GM13976 (cell line): ENCODE data around the gene BRINP1.
A peak's percentile ranks its signal among the peaks of the same experiment; 100 is the strongest.
"Not testable (repeated sequence)": the region's sequence is repeated elsewhere in the genome, so short reads cannot be mapped to it uniquely, and the experiment has no call there.

ENCODE experiments used
- DNase-seq: peaks from one replicate; pipeline ENCODE4 v3.0.0; 2012; ENCODE audit warnings: low spot score
- in situ Hi-C: fragments of 300-500 bp; cut with MboI; formaldehyde crosslinking; loops from one replicate; pipeline ENCODE4 v1.12.0; 2022; ENCODE audit warnings: low sequenced_read_pairs, mixed read lengths, inconsistent platforms; ENCODE audit not compliant: unreplicated experiment
- TF ChIP-seq, protein P1 (sequence below): IDR thresholded peaks from 2 replicates; pipeline ENCODE4 v1.5.1; 2012; ENCODE audit warnings: borderline replicate concordance, mild to moderate bottlenecking; ENCODE audit not compliant: insufficient read depth; ENCODE audit errors: extremely low read depth, missing control alignments, control extremely low read depth

The BRINP1 gene

GRCh38 chr9:119179701-119180100 is 189.5 kb downstream of the BRINP1 start:
- in situ Hi-C loops = no loop called here
- no peak for DNase-seq
- TF ChIP-seq, protein P1, sequence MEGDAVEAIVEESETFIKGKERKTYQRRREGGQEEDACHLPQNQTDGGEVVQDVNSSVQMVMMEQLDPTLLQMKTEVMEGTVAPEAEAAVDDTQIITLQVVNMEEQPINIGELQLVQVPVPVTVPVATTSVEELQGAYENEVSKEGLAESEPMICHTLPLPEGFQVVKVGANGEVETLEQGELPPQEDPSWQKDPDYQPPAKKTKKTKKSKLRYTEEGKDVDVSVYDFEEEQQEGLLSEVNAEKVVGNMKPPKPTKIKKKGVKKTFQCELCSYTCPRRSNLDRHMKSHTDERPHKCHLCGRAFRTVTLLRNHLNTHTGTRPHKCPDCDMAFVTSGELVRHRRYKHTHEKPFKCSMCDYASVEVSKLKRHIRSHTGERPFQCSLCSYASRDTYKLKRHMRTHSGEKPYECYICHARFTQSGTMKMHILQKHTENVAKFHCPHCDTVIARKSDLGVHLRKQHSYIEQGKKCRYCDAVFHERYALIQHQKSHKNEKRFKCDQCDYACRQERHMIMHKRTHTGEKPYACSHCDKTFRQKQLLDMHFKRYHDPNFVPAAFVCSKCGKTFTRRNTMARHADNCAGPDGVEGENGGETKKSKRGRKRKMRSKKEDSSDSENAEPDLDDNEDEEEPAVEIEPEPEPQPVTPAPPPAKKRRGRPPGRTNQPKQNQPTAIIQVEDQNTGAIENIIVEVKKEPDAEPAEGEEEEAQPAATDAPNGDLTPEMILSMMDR = no peak

DNA sequence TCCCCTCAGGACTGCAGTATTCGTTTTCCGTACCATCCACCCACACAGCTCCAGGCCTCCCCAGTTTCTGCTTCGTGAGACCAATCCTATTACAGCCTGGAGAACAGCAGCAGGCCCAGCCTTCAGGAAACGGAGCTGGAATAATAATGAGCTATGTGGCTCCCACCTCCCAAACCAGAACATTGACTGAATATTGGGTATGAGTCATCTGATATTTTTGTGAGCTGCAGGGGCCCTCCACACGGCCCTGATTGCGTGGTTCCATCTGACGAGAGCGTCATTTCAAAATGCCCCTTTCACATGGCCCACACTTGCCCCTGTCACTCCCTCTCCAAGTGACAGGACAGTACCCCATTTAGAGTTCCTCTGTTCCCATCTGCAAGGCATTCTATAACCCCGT is 192.0 kb downstream of the BRINP1 start:
- in situ Hi-C loops = no loop called here
- TF ChIP-seq, protein P1 = no peak
- DNase-seq = no peak

- TF ChIP-seq, protein P1 = no peak
- in situ Hi-C loops = no loop called here
These were observed 193.7 kb downstream of the BRINP1 start for GRCh38 chr9:119175581-119175980.

GRCh38 chr9:119169222-119169621 is 200.0 kb downstream of the BRINP1 start:
- DNase-seq, in situ Hi-C loops: not testable (repeated sequence)

More at GRCh38 chr9:119175581-119175980, 193.7 kb downstream of the BRINP1 start:
- no peak for DNase-seq

- TF ChIP-seq, protein P1 = no peak
- in situ Hi-C loops = no loop called here
- DNase-seq = peak; percentile 6
These were observed 201.4 kb downstream of the BRINP1 start for GRCh38 chr9:119167876-119168275.

DNA sequence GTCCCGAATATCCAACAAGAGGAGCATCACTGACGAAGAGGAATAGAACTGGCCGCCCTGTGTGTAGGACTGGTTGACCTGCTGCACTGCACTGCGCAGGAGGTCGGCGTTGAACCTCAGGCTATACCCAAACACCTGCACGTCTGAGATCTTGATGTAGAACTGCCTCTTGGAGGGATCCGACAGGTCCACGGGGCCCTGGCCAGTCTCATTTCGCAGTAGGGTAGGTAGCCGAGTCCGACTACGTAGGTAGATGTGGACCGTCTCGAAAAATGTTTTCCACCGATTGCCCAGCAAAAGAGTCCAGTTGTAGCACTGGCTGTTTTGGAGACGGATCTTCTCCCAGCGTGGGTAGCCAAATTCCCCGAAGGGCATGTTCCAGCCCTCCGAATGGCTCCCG is 202.0 kb downstream of the BRINP1 start:
- DNase-seq = no peak
- TF ChIP-seq, protein P1 = no peak
- in situ Hi-C loops = no loop called here

DNA sequence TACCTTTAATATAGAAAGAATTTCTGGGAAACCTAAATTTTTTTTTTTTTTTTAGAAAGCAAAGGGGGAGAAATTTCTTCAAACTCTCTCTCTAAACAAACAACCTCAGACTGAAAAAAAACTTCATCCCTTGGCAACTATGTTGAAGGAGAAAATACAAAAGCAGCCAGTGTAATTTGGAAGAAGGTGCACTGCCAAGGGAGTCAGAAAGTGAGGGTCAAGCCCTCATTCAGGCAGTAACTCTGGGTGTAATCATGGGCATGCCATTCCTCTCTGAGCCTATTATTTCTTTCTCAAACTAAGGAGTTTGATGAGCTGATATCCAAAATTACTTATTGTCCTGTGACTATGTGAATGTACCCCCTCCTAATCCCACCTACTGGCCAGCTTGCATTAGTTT is 203.1 kb downstream of the BRINP1 start:
- TF ChIP-seq, protein P1 = no peak
- in situ Hi-C loops = no loop called here
- DNase-seq = no peak
